HG02588 (cell line): Measurements from ENCODE around the gene MYO1E.

Experiments used
- ATAC-seq: cut with Tn5 transposase; IDR thresholded peaks from one replicate; pipeline ENCODE4 v1.9.1; 2021; ENCODE audit warnings: mild to moderate bottlenecking, moderate library complexity; ENCODE audit not compliant: unreplicated experiment

The MYO1E gene

DNA sequence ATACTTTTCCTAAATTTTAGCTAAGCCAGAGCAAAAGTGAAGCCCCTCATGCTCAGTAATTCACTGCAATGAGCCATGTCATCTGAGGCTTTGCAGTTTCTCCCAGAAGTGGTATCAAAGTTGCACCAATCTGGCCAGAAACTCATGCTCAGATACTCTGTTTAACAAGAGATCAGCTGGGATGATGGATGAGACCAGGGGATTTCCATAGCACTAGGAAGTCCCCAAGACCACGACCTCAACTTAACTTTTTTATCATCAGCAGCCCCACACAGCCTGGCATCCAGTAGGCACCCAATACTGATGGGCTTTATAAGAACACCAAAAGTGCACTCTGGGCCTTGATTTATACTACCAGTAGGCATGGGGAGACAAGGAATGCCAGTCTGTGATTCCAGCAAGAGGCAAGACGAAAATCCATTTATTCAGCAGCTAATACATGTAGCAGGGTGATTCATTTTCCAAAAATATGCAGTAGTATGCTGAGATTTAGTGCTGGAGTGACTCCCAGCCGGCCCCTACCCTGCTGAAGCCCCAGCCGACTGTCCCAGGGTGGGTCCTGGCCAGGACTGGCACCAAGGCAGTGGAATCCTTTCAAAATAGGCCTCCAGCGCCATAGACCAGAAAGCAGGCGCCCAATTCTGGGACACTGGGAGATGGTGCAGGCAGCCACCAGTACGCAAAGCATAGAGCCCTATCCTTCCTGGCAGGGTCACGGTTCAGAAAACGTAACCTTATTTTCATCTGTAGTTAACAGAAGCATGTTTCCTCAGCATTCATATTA, 166.6 kb downstream of the MYO1E start:
- no peak for ATAC-seq

DNA sequence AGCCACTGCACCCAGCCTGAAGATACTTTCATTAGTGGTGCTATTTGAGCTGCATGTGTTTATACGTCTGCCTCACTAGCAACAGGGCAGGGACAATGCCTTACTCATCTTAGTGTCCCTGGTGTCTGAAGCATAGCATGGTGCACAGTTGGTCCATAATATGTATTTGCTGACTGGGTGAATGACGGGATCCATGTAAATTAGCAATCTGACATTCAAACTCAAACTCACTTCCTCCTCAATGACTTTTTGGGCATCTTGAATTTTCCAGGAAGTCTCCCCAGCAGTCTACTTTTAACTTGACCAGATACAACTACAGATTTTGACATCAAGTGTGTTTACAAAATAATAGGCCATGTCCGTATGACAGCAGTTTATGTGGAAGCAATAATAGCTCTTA, 169.0 kb downstream of the MYO1E start:
- no peak for ATAC-seq

DNA sequence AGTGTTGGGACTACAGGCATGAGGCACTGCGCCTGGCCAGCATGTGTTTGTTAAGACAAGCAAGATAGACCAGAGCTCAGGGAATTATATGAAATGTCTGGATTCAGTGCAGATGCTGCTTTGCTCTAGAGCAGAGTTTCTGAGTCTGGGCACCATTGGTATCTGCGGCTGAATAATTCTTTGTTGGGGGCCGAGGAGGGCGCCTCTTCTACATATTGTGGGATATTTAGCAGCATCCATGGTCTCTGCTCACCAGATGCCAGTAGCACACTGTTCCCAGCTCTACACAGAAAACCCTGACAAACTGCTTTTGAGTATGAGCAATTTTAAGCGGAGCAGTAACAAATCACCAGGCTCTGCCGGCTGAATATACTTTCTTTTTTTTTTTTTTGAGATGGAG, 169.7 kb downstream of the MYO1E start:
- ATAC-seq: no peak

DNA sequence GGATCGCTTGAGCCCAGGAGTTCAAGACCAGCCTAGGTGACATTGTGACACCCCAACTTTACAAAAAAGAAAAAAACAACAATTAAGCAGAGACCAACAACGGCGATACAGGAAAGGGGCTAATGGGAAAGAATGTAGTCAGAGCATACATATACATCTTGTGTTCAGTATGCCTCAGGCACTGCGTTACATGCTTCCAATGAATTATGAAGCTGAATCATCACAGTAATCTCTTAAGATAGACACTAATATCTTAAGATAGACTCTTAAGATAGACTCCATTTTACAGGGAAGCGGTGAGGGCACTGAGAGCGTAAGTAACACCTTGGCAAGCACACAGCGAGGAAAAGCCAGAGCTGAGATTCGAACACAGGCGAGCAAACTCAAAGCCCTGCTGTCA, 172.1 kb downstream of the MYO1E start:
- ATAC-seq: no peak

DNA sequence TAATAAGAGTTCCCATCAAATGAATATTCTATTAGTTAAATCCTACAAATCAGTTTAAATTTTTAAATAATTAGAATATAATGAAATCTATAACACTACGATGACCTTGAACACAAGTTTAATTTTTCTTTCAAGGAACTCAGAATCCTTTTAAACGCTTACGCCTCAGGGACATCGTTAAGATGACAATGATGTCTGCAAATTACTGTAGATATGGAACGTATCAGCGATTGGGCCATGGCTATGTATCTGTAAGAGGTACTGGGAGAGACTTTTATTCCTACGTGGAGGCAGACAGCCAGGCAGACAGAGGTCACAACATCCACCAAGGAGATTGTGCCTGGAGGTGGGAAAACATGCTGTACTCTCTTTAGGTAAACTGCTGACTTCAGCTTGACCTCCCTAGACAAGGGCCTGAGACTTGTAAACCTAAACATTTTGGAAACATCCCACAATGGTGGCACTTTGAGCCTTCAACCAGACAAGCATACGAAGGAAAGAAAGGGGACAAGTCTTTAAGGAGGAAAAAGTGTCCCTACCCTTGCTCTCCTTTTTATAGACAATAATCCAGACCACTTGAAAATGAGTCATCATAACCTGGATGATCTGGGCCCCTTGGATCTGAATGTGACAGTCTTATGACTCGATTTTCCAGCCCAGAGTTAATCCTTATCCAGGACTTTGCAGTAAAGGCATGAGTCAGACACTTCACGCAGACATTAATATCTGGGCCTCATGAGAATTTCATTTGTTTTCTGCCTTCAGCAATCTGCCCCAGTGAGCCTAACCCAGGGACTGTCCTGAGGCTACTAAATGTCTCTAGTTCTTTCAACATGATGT, 172.8 kb downstream of the MYO1E start:
- ATAC-seq: no peak

DNA sequence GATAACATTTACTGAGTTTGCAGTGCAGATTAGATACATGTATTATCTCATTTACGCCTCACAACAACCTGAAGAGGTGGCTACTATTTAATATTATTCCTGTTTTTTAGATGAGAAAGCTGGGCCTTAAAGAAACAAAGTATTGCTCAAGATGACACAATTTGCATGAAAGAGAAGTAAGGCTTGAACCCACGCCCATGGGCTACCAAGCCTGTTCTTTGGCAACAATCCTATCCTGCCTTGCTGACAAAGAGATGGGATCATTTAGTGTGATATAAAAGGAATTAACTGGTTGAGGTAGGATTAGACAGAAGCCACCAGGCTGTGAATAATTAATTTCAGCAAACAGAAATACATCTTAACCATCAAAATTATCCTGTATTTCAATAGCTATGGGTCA, 175.2 kb downstream of the MYO1E start:
- no peak for ATAC-seq

DNA sequence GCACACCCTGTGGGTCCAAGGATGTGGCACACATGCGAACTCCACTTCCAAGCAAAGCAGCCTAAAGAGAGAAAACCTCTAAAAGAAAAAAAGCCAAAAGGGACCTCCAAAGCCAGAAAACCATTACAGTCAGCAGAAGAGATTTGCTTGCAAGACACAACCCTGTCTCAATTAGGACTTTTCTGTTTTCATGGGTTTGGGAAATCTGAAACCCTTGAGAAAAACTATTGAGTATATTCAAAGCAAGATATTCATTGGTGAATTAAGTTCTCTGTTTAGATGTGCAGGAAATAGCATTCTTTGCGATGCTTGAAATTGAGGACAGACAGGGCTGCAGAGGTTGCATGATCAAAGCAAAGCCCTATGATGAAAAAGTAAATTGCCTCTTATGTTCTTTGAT, 176.3 kb downstream of the MYO1E start:
- no peak for ATAC-seq

DNA sequence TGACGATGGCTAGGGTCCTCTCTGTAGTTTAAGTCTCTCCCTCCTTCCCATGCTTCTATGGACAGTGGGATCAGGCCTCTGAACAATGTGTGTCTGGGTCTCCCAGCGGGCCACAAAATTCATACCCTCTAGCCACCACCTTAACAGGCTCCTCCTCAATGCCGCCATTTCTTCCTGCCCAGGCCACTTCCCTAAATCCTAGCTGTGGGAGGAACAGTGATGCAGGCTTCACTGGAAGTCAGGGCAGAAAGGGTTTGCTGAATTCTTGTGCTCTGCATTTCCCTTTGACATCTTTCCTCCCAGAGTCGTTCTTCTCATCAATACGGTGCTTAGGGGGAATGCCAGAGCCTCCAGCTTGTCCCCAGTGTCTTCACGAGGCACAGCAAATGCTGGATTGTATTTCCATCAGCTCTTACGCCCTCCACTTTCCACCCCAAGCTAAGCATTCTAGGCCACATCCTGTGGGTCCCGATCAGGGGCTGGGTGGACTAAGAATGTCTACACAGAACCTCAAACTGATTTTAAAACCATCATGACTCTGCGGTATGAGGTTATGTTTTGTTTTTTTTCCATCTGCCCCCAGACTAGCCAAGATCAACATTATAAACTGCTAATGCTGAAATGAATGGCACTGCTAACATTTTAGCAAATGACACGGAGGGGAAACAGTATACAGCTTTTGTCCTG, 177.9 kb downstream of the MYO1E start:
- ATAC-seq: no peak

DNA sequence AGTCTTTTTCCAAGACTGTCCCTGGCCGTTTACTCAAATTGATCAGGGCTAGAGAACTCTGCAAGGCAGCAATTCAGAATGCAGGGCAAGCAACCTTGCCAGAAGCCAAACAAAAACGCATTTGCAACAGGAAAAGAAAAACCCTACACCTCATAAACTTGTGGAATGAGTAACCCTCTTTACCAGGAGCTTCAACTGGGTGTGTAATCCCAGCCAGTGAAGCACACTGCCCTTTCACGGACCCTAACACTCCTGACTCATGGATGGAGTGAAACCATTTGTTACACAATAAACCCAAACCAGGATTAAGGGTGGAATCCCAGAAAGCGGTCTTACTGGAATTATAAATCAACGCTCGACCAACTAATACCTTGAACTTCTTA, 180.8 kb downstream of the MYO1E start:
- no peak for ATAC-seq

DNA sequence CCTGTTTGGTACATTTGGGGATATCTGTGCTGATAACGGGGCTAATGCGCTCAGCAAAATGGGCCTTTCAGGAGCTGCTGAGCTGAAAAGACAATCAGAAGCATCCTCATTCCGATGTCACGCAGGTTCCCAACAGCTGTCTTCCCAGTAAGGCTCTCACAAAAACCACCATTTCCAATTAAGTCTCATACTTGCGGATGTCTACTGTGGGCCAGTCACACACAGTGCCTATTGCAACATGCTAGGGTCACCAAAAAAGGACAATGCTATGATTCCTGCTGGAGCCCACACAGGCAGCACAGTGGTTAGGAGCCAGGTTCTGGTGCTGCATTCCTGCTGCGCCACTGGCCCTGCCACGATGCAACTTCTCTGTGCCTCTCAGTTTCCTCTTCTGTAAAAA, 182.4 kb downstream of the MYO1E start:
- ATAC-seq: no peak

DNA sequence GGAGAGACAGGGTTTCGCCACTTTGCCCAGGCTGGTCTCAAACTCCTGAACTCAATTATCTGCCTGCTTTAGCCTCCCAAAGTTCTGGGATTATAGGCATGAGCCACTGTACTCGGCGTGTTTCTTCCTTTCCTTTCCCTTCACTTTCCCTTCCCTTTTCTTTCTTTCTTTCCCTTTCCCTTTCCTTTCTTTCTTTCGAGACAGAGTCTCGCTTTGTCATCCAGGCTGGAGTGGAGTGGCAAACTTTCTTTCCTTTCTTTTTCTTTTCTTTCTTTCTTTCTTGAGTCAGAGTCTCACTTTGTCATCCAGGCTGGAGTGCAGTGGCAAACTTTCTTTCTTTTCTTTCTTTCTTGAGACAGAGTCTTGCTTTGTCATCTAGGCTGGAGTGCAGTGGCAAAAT, 183.4 kb downstream of the MYO1E start:
- no peak for ATAC-seq

DNA sequence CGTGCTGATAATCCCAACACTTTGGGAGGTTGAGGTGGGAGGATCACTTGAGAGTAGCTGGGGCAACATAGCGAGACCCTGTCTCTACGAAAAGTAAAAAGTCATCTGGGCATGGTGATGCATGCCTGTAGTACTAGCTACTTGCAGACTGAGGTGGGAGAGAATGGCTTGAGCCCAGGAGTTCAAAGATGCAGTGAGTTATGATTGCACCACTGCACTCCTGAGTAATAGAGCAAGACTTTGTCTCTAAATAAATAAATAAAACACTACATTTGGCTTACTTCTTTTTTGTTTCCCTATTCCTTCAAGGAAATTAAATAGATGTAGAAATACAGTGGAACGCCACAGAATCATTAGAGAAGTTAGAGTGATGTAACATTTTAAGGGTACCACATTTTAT, 186.2 kb downstream of the MYO1E start:
- no peak for ATAC-seq

DNA sequence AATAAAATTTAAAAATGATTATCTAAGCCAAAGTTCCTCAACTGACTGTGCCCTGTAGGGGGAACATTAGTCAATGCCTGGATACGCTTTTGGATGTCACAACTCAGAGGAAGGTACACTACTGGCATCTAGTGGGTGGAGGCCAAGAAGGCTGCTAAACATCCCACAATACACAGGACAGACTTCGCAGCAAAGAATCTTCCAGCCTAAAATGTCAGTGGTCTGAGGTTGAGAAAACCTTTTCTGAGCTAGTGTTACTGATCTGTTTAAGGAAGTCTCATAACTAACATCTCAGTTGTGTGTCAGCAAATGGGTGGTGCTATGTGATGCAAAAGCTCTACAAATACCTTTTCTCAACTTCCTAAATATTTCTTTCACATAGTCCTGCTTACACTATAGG, 186.9 kb downstream of the MYO1E start:
- no peak for ATAC-seq

DNA sequence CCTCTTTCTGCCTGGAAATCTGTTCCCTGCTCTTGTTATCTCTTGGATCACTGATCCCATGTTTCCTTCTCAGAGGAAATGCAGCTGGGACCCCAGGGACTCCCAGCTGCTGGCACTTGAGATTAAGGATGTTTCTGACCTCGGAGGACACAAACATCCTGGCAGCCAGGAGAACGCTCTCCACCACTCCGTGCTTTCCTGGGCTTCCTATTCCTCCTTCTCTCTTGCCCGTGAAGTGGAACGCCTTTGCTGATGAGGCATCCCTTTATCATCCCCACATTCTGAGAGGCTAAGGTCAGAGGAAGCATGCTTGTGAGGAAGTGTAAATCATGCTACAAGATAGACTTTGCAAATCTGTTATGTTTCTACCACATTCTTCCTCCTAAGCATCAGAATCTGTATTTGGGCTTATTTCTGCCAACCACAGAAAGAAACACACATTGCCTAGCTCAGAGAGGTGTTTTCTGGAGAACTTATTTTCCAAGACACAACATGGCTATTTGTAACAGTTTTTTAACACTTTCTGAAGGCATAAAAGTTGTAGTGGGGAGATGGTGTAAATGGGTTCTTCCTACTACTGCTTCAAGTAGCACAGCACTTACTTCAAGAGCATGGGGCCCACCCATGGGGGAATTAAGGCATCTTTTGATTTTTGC, 191.6 kb downstream of the MYO1E start:
- no peak for ATAC-seq

DNA sequence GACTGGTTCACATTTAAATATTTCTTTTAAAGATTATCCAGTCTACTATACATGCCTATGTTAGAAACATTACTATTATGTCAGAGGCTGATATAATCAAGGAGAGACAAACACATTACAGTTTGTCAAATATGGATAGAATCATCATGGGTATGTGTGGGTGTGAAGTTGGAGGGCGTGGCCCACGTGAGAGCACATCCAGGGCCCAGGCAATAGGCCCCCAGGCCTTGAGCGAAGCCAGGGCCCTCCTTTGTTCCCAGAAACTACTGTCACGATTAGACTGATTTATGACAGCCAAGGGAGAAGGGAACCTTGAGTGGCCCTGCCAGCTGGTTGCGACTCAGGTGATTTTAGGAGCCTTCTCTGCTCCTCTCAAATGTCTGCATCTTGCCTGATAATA, 193.0 kb downstream of the MYO1E start:
- no peak for ATAC-seq

DNA sequence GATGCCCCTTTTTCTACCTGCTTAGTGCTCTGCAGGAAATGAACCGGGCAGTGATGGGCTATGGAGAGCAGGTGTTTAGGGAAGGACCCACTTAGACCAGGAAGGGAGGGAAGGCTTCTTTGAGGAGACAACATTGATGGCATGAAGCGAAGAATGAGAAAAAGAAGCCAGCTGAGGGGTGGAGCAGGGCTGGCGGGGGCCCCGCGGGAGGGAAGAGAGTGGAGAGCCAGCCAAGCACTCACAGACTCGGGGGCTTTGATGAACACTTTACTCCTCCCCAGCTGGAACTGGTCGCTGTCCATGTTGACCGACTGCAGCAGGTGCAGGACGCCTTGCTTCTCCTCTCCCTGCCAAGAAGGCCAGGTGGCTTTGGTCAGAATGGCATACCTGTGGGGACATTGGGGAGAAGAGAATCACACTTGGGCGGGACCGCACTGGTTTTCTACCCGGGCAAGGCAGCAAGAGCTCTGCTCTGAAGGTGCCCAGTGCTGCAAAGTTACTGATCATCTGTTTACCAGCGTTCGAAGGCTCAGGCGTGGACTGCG, 194.4 kb downstream of the MYO1E start:
- ATAC-seq: no peak

DNA sequence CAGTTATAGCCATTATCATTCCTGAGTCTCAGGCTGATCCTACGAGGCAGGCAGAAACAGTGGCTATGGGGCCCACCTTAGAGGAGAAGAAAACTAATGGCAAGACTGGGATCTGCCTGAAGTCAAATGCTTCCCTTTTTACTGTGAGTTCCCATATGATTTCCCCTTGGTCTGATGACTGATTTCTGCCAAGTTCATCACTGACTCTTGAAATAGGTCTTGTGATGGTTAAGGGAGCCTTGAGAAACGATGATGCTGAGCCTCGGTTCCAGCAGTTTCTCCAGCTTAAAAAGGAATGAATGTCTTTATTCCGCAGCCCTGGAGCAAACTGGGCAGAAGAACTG, 195.4 kb downstream of the MYO1E start:
- no peak for ATAC-seq

DNA sequence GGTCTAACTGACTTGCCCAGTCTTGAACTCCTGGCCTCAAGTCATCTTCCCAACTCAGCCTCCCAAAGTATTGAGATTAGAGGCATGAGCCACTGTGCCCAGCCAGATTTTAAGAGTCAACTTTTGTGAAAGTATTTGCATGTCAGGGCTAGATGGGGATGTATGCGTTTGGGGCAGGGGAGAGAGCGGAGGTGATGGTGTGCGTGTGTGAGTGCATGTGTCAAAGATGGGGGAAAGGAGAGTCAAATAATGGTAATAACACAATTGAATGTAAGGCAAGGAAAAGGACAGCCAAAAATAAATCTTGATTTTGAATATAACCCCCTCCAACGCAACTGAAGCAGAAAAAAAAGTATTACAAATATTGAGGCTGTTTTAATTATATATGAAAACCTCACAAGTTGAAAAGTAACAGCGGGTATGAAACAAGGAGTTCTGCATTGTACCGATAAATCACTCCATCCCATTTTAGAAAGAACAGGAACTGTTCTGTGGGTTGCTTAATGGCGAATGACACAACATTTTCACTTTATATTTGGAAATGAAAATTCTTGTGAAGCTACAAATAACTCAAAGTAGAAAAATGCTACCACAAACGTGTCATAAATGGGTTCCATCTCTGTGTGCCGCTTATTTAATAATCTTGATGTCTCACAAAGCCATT, 195.9 kb downstream of the MYO1E start:
- no peak for ATAC-seq

DNA sequence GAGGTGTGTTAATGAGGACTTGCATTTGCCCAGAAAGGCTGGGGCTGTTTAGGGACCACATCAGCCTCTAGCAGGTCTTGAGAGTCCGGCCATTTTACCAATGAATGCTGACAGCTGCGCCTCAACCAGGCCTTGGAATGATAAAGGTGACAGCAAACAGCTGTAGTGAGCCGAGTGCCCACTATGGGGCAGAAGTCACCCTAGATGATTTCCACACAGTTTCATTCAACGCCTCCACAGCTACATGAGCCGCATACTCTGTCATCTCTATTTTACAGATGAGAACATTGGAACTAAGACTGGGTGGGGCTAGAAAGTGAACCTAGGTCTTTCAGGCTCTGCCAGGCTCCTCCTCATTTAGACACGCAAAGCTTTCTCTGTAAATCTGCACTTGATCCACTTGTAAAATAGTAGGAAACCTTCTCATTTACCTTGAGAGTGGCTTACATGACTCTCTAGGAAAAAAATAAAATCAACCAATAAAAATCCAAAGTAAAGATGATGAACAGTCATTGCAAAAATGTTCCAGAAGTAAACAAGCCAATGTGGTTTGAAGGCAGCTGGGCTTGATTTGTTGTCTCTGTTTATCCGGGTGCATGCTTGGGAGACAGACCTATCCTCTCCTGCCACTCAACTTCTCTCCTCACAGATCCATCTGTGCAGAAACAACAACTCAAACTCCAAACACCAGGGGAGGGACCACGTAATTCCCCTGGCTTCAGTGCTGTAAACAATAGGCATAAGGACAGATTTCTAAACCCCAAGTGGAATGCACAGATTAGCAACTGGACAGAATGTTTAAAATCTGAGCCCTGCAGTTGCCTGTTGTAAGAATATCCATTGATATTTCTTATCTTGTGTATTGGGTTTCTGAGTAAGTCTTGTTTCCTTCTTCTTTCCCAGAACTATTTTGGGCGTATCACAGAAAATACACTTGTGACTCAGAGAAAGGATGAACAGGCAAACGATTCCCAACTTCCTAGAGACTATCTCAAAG, 197.5 kb downstream of the MYO1E start:
- no peak for ATAC-seq
